GM21381 (cell line): ENCODE results near the gene OLFML3.

ENCODE experiments used
- ATAC-seq: cut with Tn5 transposase; IDR thresholded peaks from one replicate; pipeline ENCODE4 v1.9.1; 2021; ENCODE audit warnings: mild to moderate bottlenecking, moderate library complexity; ENCODE audit not compliant: unreplicated experiment

OLFML3 gene

GRCh38 chr1:114024049-114024448, 44.8 kb downstream of the OLFML3 start:
- no peak for ATAC-seq

- no peak for ATAC-seq
Observed at GRCh38 chr1:114025609-114026401, 46.5 kb downstream of the OLFML3 start.

GRCh38 chr1:114026797-114027196, 47.5 kb downstream of the OLFML3 start:
- ATAC-seq: no peak
